OCI-LY3 (cell line): ENCODE results near the gene FOXO1.

Experiments
- H2AFZ ChIP-seq: fragments of 200-600, 300-600 bp; shearing (Covaris generic); 2 replicates; pipeline ENCODE4 v1.6.0; 2014; ENCODE audit warnings: antibody characterized with exemption, low read depth, low read length
- H3K27ac ChIP-seq: fragments of 200-600, 300-600 bp; sonication (generic); 2 replicates; pipeline ENCODE4 v1.5.1; 2014; ENCODE audit warnings: mild to moderate bottlenecking, low read length, moderate library complexity, mixed read lengths
- H3K27me3 ChIP-seq: fragments of 200-600, 300-600 bp; sonication (generic); 2 replicates; pipeline ENCODE4 v1.6.1; 2014; ENCODE audit warnings: low read depth, low read length, mixed read lengths
- H3K36me3 ChIP-seq: fragments of 200-600, 300-600 bp; sonication (generic); replicated peaks from 2 replicates; pipeline ENCODE3; 2014; ENCODE audit warnings: low read depth, low read length, mixed read lengths
- H3K4me1 ChIP-seq: fragments of 300-600, 200-600 bp; sonication (generic); 2 replicates; pipeline ENCODE4 v1.6.1; 2014; ENCODE audit warnings: low read length, mixed read lengths
- H3K4me2 ChIP-seq: fragments of 200-600, 300-600 bp; sonication (generic); 2 replicates; pipeline ENCODE4 v1.6.1; 2014; ENCODE audit warnings: low read length, mixed read lengths
- H3K4me3 ChIP-seq: fragments of 300-600, 200-600 bp; sonication (generic); 2 replicates; pipeline ENCODE4 v1.5.1; 2014; ENCODE audit warnings: antibody characterized with exemption, mild to moderate bottlenecking, low read length, moderate library complexity
- H3K79me2 ChIP-seq: fragments of 300-600, 200-600 bp; shearing (Covaris generic); 2 replicates; pipeline ENCODE4 v1.6.1; 2014; ENCODE audit warnings: mild to moderate bottlenecking, low read length, mixed read lengths
- H3K9ac ChIP-seq: fragments of 300-600, 200-600 bp; shearing (Covaris generic); 2 replicates; pipeline ENCODE4 v1.6.0; 2014; ENCODE audit warnings: mild to moderate bottlenecking, low read length, moderate library complexity
- H3K9me3 ChIP-seq: fragments of 200-600, 300-600 bp; shearing (Covaris generic); 2 replicates; pipeline ENCODE4 v1.6.1; 2014; ENCODE audit warnings: low read length, mixed read lengths; ENCODE audit not compliant: insufficient read depth
- H4K20me1 ChIP-seq: fragments of 200-600, 300-600 bp; sonication (generic); 2 replicates; pipeline ENCODE4 v1.6.1; 2016; ENCODE audit warnings: low read length, mixed read lengths; ENCODE audit not compliant: insufficient read depth
- CTCF ChIP-seq: fragments of 200-600, 300-600 bp; sonication (generic); IDR thresholded peaks from 2 replicates; pipeline ENCODE4 v1.5.1; 2014; ENCODE audit warnings: antibody characterized with exemption, low read length, low read depth
- EZH2phosphoT487 ChIP-seq: fragments of 200-600 bp; shearing (Covaris generic); IDR thresholded peaks from 2 replicates; pipeline ENCODE4 v1.6.1; 2018; ENCODE audit warnings: antibody characterized with exemption, mixed run types, low read depth

FOXO1 gene

DNA sequence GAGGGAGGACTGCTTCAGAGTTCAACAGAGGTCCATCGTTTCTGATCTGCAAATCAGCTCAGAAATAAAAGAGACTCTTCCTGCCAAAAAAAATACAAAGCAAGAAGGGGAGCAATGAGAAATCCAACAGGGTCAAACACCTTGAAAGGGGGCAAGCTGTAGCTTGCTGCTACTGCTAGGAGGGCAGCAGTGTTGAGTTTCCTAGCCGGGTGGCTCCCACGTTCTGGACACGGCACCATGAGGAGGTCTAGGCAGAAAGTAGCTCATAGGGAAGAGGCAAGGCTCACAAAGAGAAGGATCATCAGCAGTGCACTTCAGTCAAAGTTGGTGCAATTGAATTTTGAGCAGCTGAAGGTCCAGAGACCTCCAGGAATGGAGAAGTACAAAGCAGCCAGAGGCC lies 75.3 kb downstream of the FOXO1 start:
- Histone ChIP-seq H2AFZ (no peak overlapping the region), H3K79me2 (peaks cover 100% of the 10 kb centered on the region), H3K27ac (no peak overlapping the region), H3K9me3 (no peaks in the 10 kb centered on the region), H3K4me1 (peaks cover 45% of the 10 kb centered on the region), H3K9ac (no peak overlapping the region), H3K4me3 (no peak overlapping the region), H3K36me3 (no peaks in the 10 kb centered on the region), H4K20me1 (peaks cover 96% of the 10 kb centered on the region), H3K4me2 (no peak overlapping the region), H3K27me3 (no peaks in the 10 kb centered on the region)
- no peak for TF ChIP-seq CTCF
- TF ChIP-seq EZH2phosphoT487, result no peak

DNA sequence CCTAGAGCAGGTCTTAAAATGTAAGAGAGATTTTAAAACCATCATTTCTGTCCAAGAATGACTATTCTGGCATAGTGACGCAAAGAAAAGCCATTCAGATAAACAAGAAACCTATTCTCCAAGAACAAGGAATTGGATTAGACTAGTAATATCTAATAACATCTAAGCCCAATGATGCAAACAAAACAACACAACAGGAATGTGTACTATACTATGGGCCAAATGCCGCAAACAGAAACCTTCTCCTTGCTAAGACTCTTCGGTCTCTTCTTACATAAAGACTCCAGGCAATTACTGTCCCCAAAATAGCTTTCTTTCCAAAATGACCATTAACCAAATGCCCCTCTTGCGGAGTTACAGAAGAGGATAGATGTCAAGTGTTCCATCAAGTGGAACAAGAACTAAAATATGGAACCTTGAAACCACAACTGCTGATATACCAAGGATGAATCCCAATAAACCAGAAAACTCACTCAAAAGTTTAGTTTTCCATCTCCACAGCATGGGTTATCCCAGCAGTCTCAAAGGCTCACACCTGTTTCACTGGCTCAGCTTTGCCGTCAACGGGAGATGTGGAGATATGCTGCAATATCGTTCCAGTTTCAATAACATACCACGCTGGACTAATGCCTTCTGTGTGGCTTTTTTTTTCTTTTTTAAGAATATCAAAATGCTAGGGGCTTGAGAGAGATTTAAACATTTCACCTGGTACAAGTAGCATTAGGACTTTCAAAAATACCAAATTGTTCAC lies 76.2 kb downstream of the FOXO1 start:
- TF ChIP-seq EZH2phosphoT487 (no peak), CTCF (no peak)
- H3K4me3 ChIP-seq, result peak overlapping the region; percentile 37
- no peak overlapping the region for H2AFZ ChIP-seq
- no peak overlapping the region for H3K9ac ChIP-seq
- H3K27me3 ChIP-seq, result no peaks in the 10 kb centered on the region
- H3K27ac ChIP-seq, result peak overlapping the region; percentile 56
- no peaks in the 10 kb centered on the region for H3K9me3 ChIP-seq
- no peaks in the 10 kb centered on the region for H3K36me3 ChIP-seq
- peaks cover 50% of the 10 kb centered on the region for H3K4me1 ChIP-seq
- peaks cover 96% of the 10 kb centered on the region for H4K20me1 ChIP-seq
- peak overlapping the region; percentile 59 for H3K4me2 ChIP-seq
- peaks cover 100% of the 10 kb centered on the region for H3K79me2 ChIP-seq

GRCh38 chr13:40589285-40590109 lies 76.9 kb downstream of the FOXO1 start:
- H3K4me1 ChIP-seq, result peaks cover 50% of the 10 kb centered on the region
- H3K9me3 ChIP-seq, result no peaks in the 10 kb centered on the region
- peak overlapping the region; percentile 59 for H3K4me2 ChIP-seq
- no peaks in the 10 kb centered on the region for H3K27me3 ChIP-seq
- H2AFZ ChIP-seq, result no peak overlapping the region
- peak overlapping the region; percentile 2; the same call in 1 of the 2 replicates for H3K9ac ChIP-seq
- H3K4me3 ChIP-seq, result peak overlapping the region; percentile 37
- H3K36me3 ChIP-seq, result no peaks in the 10 kb centered on the region
- H4K20me1 ChIP-seq, result peaks cover 89% of the 10 kb centered on the region
- TF ChIP-seq EZH2phosphoT487, result no peak
- TF ChIP-seq CTCF, result no peak
- peaks cover 100% of the 10 kb centered on the region for H3K79me2 ChIP-seq
- H3K27ac ChIP-seq, result peak overlapping the region; percentile 56

DNA sequence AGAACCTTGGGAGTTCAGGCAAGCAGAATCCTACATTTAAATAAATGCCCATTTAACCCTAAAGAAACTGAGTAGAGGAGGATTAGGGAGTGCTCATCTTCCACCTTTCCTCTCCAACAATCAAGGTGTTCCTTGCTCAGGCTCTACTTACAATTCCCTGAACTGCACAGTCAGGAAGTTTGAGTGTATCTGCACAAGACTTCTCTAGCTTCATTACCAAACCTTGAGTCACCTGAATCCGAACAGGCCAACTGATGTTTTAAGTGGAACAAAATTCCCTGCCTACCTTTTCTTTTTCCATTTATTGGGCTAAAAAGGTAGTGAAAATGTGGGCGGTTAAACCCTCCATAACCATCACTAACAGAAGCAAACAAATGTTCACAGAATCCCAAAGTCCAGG lies 78.3 kb downstream of the FOXO1 start:
- Histone ChIP-seq H3K27ac (no peak overlapping the region), H3K36me3 (peaks cover 10% of the 10 kb centered on the region), H3K4me1 (peaks cover 50% of the 10 kb centered on the region), H3K9ac (no peak overlapping the region), H3K27me3 (no peaks in the 10 kb centered on the region), H2AFZ (no peak overlapping the region), H3K9me3 (peaks cover 8% of the 10 kb centered on the region; the same call in 1 of the 2 replicates), H3K4me3 (no peak overlapping the region), H4K20me1 (peaks cover 75% of the 10 kb centered on the region), H3K79me2 (peaks cover 100% of the 10 kb centered on the region), H3K4me2 (no peak overlapping the region)
- no peak for TF ChIP-seq CTCF
- TF ChIP-seq EZH2phosphoT487, result no peak
